ENCODE data around the gene CALN1.

DNA sequence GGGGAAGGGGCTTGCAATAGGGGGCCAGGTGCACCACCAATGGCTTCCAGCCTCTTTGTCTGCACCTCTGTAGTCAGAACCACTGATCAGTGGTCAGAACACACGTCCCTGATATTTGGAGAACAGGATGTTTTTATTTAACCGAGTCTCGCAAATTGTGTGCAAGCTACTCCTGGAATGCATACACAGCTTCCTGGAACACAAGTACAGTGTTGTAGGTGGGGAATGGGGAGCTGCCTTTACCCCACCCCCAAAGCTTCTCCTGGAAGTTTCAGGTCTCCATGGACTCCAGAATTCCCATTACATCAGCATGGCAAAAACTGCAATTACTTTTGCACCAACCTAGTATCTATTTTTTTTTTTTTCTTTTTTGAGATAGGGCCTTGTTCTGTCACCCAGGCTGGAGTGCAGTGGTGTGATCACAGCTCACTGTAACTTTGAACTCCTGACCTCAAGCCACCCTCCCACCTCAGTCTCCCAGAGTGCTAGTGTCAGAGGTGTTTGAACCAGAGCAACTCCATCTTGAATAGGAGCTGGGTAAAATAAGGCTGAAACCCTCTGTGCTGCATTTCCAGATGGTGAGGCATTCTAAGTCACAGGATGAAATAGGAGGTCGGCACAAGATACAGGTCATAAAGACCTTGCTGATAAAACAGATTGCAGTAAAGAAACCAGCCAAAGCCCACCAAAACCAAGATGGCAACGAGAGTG is 374.0 kb downstream of the CALN1 start:
- TF ChIP-seq POLR2A (IDR thresholded peaks at IDR 0.05), result no peak
- TF ChIP-seq, protein P1, sequence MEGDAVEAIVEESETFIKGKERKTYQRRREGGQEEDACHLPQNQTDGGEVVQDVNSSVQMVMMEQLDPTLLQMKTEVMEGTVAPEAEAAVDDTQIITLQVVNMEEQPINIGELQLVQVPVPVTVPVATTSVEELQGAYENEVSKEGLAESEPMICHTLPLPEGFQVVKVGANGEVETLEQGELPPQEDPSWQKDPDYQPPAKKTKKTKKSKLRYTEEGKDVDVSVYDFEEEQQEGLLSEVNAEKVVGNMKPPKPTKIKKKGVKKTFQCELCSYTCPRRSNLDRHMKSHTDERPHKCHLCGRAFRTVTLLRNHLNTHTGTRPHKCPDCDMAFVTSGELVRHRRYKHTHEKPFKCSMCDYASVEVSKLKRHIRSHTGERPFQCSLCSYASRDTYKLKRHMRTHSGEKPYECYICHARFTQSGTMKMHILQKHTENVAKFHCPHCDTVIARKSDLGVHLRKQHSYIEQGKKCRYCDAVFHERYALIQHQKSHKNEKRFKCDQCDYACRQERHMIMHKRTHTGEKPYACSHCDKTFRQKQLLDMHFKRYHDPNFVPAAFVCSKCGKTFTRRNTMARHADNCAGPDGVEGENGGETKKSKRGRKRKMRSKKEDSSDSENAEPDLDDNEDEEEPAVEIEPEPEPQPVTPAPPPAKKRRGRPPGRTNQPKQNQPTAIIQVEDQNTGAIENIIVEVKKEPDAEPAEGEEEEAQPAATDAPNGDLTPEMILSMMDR (IDR thresholded peaks at IDR 0.05), result no peak
